RKO (cell line): ENCODE results near the gene ICAM1.

Experiments used
- DNase-seq: peaks from one replicate; pipeline ENCODE4 v3.0.0-alpha.2; 2016; ENCODE audit warnings: low spot score

ICAM1 gene

DNA sequence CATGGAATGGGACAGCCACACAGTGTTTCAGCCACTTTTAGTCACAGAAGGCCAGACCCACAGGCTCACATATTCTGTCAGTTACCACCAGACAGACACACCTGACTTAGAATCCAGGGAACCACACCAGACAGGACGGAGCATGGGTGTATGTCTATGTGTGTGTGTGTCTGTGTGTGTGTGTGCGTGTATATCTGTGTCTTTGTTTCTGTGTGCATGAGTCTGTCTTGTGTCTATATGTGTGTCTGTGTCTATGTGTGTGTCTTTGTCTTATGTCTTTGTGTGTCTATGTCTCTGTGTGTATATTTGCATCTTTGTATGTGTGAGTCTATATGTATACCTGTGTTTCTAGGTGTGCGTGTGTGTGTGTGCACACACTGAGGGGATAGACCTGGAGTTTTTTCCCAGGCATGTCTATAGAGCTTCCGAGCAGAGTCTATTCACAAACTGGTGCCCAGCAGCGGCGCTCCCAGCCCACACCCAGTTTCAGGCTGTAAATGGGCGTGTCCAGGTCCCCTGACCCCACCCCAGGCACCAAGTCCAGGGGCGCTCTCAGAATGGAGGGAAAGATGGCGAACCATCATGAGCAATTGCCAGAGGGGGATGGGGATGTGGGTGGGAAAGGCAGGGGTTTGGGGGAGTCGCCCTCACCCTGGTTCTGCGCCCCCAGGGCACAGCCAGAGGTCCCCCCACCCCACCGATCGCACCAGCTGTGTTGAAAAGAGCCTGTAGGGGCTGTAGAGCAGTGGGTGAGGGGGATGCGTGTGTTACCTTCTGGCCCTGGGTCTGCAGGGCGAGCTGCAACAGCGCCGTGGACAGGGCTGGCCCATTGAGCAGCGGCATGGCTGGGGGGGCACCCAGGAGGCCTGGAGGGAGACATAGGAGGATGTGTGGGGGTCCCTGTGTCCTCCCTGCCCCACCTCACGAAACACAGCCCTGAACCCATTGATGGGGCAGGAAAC, 51.2 kb downstream of the ICAM1 start:
- DNase-seq = no peak

DNA sequence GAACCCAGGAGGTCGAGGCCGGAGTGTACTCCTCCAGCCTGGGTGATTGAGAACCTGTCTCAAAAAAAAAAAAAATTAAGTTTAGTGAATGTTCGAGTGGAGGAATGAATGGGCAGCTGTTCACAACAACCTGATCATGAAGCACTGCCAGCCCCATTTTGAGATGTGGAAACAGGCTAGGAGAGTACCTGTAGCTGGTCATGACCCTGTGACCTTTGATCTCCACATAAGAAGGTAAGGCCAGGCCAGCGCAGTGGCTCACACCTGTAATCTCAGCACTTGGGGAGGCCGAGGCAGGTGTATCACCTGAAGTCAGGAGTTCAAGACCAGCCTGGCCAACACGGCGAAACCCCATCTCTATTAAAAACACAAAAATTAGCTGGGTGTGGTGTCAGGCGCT, 54.8 kb downstream of the ICAM1 start:
- no peak for DNase-seq

DNA sequence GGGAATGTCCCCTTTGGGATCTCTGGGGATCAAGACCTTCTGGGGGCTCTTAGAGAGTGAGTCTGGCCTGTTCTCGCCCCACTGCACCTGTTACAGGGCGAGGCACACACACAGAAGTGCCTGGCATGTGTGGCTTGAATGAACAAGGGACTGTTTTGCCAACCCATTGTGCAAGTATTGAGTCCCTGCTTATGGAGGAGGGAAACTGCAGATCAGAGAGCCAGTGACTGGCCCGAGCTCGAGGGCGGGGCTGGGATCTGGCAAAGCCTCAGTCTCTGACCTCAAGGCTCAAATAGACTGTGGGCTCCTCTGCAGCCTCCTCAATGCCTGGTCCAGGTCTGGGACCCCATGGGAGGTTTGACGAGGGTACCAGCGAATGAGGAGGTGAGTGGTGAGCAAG, 56.9 kb downstream of the ICAM1 start:
- DNase-seq = no peak

DNA sequence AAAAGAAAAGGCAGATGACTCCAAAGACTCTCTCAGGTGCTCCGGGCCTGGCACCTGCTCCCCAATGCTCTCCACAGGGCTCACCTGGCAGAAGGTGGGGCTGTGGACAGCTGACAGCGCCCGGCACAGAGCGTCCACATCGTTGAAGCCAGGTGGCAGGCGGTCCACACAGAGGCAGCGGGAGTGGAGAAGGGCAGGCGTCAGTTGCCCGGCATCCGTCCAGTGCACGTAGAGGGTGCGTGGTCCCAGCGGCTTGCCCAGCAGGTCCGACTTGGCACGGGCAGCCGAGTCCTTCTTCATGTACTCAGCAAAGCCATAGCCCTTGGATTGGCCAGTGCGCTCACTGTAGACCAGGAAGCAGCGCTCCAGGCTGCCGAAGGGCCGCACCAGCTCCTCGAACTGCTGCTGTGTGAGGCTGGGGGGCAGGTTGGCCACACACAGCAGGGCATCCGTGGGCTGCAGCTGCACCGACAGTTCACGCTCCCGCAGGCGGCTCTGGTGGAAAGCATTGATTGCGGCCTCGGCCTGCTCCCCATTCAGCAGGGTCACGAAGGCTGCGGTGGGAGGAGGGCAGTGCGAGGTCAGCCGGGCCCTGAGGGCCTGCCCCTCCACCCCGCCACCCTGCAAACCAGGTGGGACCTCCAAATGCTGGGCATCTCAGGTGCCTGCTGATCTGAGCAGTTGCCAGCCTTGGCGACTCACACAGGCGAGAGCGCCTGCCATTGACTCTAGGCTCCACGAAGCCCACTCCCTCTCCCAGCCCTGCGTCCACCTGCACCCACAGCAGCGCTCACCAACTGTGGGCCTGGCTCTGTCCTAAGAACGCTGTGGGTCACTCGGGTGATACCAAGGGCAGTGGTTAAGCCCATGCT, 57.9 kb downstream of the ICAM1 start:
- no peak for DNase-seq

DNA sequence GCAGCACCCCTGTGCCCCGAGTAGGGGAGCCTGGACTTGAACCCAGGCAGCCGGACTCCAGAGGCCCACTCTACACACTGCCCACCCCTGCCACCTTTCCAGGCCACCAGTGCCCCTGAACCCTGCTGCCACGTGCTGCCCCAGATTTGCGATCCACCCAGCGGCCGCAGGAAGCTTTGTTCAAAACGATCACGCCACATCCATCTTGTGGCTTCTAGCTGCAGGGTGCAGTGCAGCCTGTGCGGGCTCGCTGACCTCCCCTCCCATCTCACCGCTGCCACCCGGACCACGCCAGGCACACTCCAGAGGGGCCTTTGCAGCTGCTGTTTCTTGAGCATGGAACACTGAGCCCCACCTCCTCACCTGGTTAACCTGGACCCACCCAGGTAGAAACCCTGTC, 58.6 kb downstream of the ICAM1 start:
- DNase-seq = no peak

DNA sequence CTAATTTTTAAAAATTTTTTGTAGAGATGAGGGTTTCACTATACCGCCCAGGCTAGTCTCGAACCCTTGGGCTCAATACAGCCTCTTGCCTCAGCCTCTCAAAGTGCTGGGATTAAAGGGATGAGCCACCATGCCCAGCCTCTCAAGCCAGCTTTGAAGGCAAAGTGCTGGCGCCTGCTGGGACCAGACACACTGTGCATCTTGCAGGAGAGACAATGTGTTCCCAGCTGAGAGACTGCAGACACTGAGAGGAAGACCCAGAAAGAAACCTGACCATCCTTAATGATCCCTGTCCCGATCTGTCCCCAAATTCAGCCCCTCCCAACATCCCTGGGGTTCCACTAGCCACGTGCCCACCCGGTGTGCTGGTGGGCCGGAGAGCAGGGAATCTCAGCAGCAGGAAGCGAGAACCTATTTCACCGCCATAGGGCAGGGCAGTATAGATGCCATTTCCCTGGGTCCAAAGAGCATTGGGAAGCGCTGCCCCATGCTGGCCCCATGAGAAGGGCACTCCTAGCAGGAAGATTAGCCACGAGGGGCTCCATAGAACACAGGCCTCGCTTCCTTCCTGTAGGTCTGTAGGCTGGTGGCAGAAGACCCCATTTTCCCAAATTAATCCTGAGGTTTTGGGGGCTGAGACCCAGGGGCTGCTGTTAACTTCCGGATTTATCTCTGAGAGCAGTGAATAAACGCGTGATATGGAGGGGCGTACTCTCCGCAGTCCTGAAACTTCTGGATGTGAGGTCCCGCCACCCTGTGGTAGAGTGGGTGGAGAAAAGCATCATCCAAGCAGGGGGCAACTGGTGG, 61.4 kb downstream of the ICAM1 start:
- peak; percentile 36 for DNase-seq

DNA sequence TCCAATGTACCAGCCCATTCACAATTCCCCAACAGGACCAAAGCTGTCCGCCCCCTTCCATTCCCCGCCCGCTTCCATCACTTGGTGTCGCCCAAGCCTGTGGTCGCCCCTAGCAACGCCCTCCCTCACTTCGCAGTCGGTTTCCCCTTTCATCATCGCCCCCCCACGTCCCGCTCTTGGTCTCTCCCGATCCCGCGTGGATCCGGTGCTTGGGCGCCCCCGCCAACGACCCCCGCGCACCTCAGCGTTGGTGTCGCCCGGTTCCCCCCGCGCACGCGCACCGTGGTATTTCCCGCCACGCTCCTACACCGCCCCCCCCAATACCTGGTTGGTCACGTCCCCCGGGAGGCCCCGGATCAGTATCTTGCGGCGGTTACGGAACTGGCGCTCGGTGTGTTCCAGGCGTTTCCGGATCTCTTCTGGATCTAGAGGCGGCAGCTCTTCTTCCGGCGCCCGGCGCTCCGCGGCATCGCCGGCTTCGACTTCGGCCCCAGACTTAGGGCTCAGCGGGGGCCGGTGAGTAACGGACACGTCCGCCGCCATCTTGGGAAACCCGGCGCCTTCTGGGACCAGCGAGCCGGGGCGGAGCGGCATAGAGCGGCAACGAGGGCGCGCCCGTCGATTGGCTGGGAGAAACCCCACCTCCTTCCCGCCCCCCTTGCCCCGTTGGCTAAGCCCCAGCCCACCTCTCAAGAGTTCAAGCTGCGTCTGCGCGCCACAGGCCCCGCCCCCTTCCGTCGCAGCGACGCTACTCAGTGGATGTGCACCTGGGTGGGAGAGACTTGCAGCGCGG, 62.2 kb downstream of the ICAM1 start, which contains the start of gene RAVER1:
Gene RAVER1, minus strand, starts transcription at position 565 of the 793 bp plus-strand sequence. Its CDS starts 22 bp downstream, at position 543.
- DNase-seq = peak; percentile 96

DNA sequence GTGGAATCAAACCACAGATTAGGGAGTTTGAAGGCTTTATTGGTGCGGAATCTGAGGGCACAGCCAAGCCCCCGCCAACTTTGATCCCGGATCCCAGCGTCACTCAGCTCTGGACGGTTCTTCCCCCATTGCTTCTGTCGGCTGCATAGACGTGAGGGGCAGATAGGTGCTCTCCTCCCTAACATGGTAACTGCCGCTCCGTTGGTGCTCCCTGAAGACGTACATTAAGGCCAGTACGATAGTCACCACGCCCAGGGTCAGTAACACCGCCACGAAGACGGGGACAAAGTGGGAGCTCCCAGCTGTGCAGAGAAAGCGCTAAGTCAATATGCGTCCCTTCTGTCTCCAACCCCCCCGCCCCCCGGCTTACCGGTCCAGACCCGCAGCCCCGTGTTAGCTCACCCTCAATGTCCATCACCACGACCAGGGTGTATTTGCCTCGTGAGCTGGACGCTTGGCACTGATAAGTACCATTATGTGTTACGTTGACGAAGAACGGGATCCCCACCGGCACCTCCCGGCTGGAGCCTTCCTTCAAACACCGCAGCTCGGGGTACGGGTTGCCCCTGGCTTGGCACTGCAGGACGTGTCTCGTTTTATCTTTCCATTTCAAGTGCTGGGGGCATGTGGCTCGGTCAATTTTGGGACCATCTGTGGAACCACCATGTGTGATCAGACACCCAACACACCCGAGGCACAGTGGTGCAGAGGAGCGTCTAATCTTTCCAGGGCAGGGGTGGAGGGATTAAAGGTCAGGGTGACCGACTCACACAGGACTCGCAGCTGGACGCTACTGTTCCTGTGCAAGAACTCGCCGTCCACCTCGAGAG, 63.1 kb downstream of the ICAM1 start:
- peak; percentile 53 for DNase-seq

DNA sequence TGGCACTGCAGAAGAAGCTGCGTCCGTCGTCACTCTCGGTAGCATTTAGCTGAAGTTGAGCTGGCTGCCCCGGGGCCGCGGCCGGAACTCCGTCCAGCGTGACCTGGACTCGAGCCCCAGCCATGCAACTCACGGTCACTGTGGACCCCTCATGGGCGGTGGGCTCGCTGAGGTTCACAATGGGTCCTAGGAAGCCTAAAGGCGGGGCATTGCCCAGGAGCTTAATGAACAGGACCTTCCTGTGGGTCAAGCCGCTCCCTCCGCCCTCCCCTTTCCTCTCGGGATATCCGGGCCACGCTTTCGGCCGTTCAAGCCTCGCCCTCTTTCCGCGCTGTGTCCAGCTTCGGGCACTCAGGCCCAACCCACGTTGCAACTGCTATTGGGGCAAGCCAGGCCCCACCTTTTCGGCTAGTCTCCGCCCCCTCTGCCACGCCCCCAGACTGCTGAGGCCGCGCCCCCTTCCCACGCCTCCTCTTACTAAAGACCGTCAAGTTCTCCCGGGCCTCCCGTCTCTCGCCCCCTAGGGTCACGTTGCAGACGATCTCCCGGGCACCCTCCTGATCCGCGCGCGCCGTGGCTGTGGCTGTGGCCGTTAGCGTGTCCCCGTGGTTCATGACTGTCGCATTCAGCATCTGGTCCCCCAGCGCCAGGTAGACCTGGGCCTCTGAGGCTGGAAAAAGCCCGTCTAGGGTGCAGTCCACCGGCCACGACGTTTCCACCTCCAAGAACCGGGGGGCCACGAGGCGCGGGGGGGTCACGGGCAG, 63.9 kb downstream of the ICAM1 start:
- DNase-seq = peak; percentile 96

DNA sequence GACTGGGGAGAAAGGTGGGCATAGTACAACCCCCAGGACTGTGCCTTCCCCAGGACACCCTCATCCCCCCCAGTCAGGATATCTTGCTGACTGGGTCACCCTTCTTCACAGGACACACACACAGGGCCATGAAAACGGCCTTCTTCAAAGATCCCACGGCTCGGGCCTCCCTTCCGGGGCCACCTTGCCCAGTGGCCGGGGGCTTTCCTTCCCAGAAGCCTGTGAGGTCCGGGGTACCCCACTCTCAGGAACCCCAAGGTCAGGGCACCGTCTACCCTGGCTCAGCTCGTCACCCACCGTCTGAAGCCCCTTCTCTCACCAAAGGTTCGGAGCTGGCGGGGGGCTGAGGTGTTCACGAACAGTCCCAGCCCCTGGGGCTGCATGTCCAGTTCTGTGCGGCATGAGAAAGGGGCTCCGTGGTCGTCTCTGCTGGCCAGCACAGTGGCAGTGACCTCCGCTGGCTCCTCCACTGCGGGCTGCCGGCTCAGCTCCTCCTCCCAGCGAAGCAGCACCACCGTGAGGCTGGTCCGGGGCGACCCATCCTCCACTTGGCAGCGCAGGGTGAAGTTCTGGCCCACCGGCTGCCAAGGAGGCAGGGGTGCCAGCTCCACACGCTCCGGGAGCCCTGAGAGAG, 64.5 kb downstream of the ICAM1 start:
- no peak for DNase-seq
